GM12873 (cell line): ENCODE results near the gene GAB1.

ENCODE experiments used
- CTCF ChIP-seq: IDR thresholded peaks from 2 replicates; pipeline ENCODE4 v1.5.1; 2012; ENCODE audit warnings: low read depth, mild to moderate bottlenecking, moderate library complexity, low read length, control low read depth; ENCODE audit not compliant: insufficient read depth; ENCODE audit errors: missing control alignments

The GAB1 gene

GRCh38 chr4:143393195-143393594 lies 56.5 kb downstream of the GAB1 start:
- no peak for TF ChIP-seq CTCF

GRCh38 chr4:143394739-143395453 lies 58.2 kb downstream of the GAB1 start:
- TF ChIP-seq CTCF, result no peak

- TF ChIP-seq CTCF, result peak; percentile 9
Observed at GRCh38 chr4:143396695-143397094, 60.0 kb downstream of the GAB1 start.

GRCh38 chr4:143397335-143397734 lies 60.7 kb downstream of the GAB1 start:
- no peak for TF ChIP-seq CTCF

GRCh38 chr4:143397887-143398286 lies 61.2 kb downstream of the GAB1 start:
- TF ChIP-seq CTCF, result no peak

- TF ChIP-seq CTCF, result peak; percentile 70
Observed at GRCh38 chr4:143399113-143399949, 62.7 kb downstream of the GAB1 start.

GRCh38 chr4:143400082-143400481 lies 63.4 kb downstream of the GAB1 start:
- TF ChIP-seq CTCF, result no peak
